ENCODE data around the gene EBP. TPM values are rescaled to one million over a fixed set of nuclear protein-coding genes. Genes with fewer than 3 reads are reported as not detected.

EBP gene
- total RNA-seq, 1 donor from 2014 or later: 244 TPM

GRCh38 chrX:48496660-48497059 is 24.9 kb upstream of the EBP start:
- no peak for DNase-seq (ENCODE audit: low read depth)
- TF ChIP-seq CTCF (IDR thresholded peaks at IDR 0.05; ENCODE audit: insufficient read depth, low read length, severe bottlenecking): no peak
- no peaks in the 10 kb centered on the region for H3K27me3 ChIP-seq (ENCODE audit: control insufficient read depth, insufficient read depth, low read length)
- H3K36me3 ChIP-seq (ENCODE audit: control insufficient read depth, insufficient read depth, low read length): no peaks in the 10 kb centered on the region
- H3K4me3 ChIP-seq (ENCODE audit: low read depth, low read length): no peak overlapping the region
- no peak for FAIRE-seq

GRCh38 chrX:48497871-48498270 is 23.7 kb upstream of the EBP start:
- no peak for FAIRE-seq
- TF ChIP-seq CTCF (IDR thresholded peaks at IDR 0.05; ENCODE audit: insufficient read depth, low read length, severe bottlenecking): no peak
- no peaks in the 10 kb centered on the region for H3K27me3 ChIP-seq (ENCODE audit: control insufficient read depth, insufficient read depth, low read length)
- H3K4me3 ChIP-seq (ENCODE audit: low read depth, low read length): no peak overlapping the region
- H3K36me3 ChIP-seq (ENCODE audit: control insufficient read depth, insufficient read depth, low read length): no peaks in the 10 kb centered on the region
- no peak for DNase-seq (ENCODE audit: low read depth)

GRCh38 chrX:48498374-48498809 is 23.2 kb upstream of the EBP start:
- FAIRE-seq (no peak), DNase-seq (ENCODE audit: low read depth) (peak; percentile 84)
- H3K27me3 ChIP-seq (ENCODE audit: control insufficient read depth, insufficient read depth, low read length): no peaks in the 10 kb centered on the region
- no peaks in the 10 kb centered on the region for H3K36me3 ChIP-seq (ENCODE audit: control insufficient read depth, insufficient read depth, low read length)
- H3K4me3 ChIP-seq (ENCODE audit: low read depth, low read length): no peak overlapping the region
- no peak for TF ChIP-seq CTCF (IDR thresholded peaks at IDR 0.05; ENCODE audit: insufficient read depth, low read length, severe bottlenecking)

- Histone ChIP-seq H3K27me3 (ENCODE audit: control insufficient read depth, insufficient read depth, low read length) (no peaks in the 10 kb centered on the region), H3K36me3 (ENCODE audit: control insufficient read depth, insufficient read depth, low read length) (no peaks in the 10 kb centered on the region), H3K4me3 (ENCODE audit: low read depth, low read length) (no peak overlapping the region)
- TF ChIP-seq CTCF (IDR thresholded peaks at IDR 0.05; ENCODE audit: insufficient read depth, low read length, severe bottlenecking): no peak
- DNase-seq (ENCODE audit: low read depth): no peak
- FAIRE-seq: no peak
Observed at GRCh38 chrX:48504261-48504660, 17.3 kb upstream of the EBP start.

- FAIRE-seq (no peak), DNase-seq (ENCODE audit: low read depth) (no peak)
- TF ChIP-seq CTCF (IDR thresholded peaks at IDR 0.05; ENCODE audit: insufficient read depth, low read length, severe bottlenecking): no peak
- Histone ChIP-seq H3K4me3 (ENCODE audit: low read depth, low read length) (no peak overlapping the region), H3K27me3 (ENCODE audit: control insufficient read depth, insufficient read depth, low read length) (no peaks in the 10 kb centered on the region), H3K36me3 (ENCODE audit: control insufficient read depth, insufficient read depth, low read length) (no peaks in the 10 kb centered on the region)
Observed at GRCh38 chrX:48505481-48505880, 16.1 kb upstream of the EBP start.

GRCh38 chrX:48507246-48507645 is 14.4 kb upstream of the EBP start:
- no peak for FAIRE-seq
- DNase-seq (ENCODE audit: low read depth): no peak
- no peaks in the 10 kb centered on the region for H3K27me3 ChIP-seq (ENCODE audit: control insufficient read depth, insufficient read depth, low read length)

More at GRCh38 chrX:48507246-48507645, 14.4 kb upstream of the EBP start:
- no peak for TF ChIP-seq CTCF (IDR thresholded peaks at IDR 0.05; ENCODE audit: insufficient read depth, low read length, severe bottlenecking)
- Histone ChIP-seq H3K36me3 (ENCODE audit: control insufficient read depth, insufficient read depth, low read length) (peaks cover 2% of the 10 kb centered on the region), H3K4me3 (ENCODE audit: low read depth, low read length) (no peak overlapping the region)
